Peyer's patch (tissue), 4 donors: ENCODE data around the gene RAPH1.

Experiments used
- POLR2A ChIP-seq, 2 donors: fragments of 450-650 bp; IDR thresholded peaks; one replicate each; pipeline ENCODE4 v1.5.1; 2017; ENCODE audit warnings: antibody characterized with exemption in 2 of 2, mild to moderate bottlenecking in 2 of 2, moderate library complexity in 2 of 2
- TF ChIP-seq, protein P1 (sequence below), 6 experiments: fragments of 450-650 bp in 4 of 6; fragments of 200-600 bp in 2 of 6; sonication (generic) in 1 of 6; IDR thresholded peaks; one replicate each; pipeline ENCODE4 v1.5.1; 2017 to 2019; ENCODE audit warnings: antibody characterized with exemption in 6 of 6, mild to moderate bottlenecking in 3 of 6, moderate library complexity in 1 of 6

- TF ChIP-seq POLR2A (IDR thresholded peaks at IDR 0.05): no peak
- TF ChIP-seq, protein P1, sequence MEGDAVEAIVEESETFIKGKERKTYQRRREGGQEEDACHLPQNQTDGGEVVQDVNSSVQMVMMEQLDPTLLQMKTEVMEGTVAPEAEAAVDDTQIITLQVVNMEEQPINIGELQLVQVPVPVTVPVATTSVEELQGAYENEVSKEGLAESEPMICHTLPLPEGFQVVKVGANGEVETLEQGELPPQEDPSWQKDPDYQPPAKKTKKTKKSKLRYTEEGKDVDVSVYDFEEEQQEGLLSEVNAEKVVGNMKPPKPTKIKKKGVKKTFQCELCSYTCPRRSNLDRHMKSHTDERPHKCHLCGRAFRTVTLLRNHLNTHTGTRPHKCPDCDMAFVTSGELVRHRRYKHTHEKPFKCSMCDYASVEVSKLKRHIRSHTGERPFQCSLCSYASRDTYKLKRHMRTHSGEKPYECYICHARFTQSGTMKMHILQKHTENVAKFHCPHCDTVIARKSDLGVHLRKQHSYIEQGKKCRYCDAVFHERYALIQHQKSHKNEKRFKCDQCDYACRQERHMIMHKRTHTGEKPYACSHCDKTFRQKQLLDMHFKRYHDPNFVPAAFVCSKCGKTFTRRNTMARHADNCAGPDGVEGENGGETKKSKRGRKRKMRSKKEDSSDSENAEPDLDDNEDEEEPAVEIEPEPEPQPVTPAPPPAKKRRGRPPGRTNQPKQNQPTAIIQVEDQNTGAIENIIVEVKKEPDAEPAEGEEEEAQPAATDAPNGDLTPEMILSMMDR (IDR thresholded peaks at IDR 0.05): no peak
Measured at GRCh38 chr2:203446071-203446481, 89.0 kb downstream of the RAPH1 start.
